HTR-8/SVneo (cell line): ENCODE results near the gene PDE2A.

Source experiments
- DNase-seq: peaks from one replicate; pipeline ENCODE4 v3.0.0; 2011; ENCODE audit warnings: low spot score, mixed read lengths; ENCODE audit not compliant: insufficient read length
- FAIRE-seq: peaks from 2 replicates; lab custom pipeline; 2011; peaks lifted over from hg19 to GRCh38; lab: Jason Lieb, UNC

Gene PDE2A

DNA sequence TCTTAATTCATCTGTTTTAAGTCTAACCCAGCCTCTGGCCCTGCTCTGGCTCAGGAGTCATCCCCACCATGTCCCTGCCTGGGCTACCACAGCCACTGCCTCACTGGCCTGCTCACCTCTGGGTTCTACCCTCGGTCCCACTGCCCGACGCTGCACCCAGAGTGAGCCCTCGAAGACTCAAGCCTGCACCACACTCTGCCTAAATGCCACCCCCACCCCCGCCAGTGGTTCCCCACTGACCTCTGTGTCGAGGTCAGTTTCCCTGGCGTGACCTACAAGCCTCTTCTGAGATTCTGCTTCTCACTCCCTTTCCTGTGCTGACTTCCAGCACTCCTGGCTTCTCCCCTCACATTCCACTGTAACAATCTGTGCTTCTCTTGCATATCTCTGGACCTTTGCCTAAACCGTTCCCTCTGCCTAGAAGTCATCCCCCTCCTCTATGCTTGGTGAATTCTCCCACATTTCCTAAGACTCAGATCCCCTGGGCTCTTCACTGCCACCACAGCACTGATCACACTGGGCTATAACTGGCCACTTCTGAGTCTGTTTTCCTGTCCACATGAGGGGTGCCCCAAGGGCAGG lies 12.5 kb upstream of the PDE2A start:
- FAIRE-seq = no peak

DNA sequence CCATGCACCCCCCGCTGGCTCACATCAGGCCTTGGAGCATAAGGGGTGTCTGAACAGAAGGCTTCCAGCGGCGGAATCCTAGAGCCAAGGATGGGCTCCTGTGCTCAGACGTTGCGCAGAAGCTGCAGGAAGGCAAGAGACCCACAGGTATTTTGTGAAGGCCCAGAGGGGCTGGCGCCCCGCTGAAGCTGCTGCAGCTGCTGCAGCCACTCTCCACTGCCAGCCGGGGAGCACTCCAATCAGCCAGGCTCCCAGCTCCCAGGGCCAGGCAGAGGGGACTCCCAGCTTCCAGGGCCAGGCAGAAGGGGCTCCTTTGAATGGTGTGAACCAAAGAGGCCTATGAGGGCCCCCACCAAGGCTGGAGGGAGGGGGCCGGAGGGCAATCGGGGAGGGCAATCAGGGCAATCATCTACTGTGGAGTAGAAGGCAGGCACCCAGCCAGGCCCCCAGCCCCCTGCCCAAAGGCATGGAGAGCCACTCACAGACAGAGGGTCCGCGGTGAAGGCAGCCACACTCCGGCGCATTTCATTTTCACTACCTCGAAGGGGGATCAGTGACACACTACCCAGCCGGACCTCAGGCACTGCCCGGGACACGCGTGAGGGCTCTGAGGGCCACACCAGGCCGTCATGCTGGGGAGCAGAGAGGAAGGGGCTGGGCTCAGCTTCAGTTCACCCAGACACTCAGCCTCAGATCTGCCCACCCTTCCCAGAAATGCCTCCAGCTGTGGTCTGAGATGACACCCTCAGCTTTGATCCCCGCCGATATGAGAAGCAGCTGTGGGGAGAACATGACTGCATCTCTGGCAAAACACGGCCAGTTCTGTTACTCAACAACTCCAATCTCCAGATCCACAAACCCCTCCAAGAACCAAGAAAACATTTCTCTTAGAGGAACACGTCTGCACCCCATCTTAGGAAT lies 11.6 kb upstream of the PDE2A start:
- FAIRE-seq (no peak), DNase-seq (no peak)

More for the DNA sequence above, 12.5 kb upstream of the PDE2A start:
- DNase-seq = no peak

DNA sequence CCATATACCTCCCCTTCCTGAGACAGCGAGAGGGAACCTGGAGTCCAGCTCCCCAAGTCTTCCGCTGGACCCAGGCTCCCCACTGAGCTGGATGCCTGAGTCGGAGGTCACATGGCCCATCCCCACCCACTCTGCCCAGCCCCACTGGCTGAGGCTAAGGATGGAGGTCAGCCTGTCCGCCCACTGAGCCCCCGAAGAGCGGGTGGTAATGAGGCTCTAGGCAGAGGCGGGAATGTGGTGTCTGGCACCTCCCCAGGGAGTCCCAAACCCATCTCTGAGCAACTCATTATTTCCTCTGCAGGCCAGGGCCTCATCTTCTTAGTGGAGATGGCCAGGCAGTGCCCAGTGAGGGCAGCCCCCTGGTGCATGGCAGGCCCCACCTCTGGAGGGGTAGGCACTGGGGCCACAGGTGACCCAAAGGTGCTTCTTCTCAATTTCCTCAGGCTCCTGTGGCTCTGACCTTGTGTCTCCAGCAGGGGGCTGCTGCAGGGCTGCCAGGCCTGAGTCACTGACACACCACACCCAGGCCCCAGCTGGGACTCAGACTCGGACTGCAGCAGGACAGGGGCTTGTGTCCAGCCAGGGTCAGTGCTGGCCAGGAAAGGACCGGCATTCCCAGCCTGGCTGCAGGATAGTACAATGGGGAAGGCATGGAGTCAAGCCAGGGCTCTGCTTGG lies 10.2 kb upstream of the PDE2A start:
- DNase-seq = peak; percentile 91
- peak; percentile 67 for FAIRE-seq

DNA sequence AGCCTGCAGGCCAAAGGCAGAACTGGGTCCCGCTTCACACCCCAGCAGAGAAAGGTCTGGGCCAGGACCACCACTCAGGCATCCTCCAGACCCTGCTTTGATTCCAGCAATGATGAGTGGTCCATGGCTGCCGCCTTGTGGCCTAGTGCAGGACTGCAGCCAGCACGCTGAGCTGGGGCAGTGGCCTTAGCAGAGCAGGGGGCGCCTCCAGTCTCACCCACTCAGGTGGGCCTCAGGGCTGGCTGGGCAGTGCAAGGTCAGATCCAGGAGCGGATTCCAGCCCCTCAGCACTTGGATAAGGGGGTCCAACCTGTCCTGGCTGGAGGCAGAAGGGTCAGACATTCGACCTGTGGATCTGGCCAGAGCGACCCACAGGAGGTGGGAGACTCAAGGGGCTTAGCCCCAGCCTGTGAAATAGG lies 9.6 kb upstream of the PDE2A start:
- DNase-seq = peak; percentile 86
- peak; percentile 93 for FAIRE-seq

DNA sequence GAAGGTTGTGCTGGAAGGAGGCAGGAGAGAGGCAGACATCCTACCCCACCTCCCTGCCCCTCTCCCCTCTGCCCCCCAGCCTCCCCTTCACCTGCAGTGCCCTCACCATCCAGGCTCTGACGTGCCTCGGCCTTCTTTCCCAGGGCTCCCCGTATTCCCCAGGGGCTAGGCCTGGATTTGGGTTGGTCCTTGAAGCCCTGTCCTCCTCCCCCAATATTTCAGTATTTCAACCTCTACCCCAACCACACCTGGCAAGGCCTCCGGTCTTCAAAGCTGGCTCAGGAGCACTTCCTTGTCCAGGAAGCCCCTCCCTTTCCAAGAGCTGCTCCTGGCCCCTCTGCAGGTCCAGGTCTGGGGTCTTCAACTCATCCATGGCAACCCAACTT lies 8.6 kb upstream of the PDE2A start:
- no peak for FAIRE-seq
- DNase-seq = no peak

DNA sequence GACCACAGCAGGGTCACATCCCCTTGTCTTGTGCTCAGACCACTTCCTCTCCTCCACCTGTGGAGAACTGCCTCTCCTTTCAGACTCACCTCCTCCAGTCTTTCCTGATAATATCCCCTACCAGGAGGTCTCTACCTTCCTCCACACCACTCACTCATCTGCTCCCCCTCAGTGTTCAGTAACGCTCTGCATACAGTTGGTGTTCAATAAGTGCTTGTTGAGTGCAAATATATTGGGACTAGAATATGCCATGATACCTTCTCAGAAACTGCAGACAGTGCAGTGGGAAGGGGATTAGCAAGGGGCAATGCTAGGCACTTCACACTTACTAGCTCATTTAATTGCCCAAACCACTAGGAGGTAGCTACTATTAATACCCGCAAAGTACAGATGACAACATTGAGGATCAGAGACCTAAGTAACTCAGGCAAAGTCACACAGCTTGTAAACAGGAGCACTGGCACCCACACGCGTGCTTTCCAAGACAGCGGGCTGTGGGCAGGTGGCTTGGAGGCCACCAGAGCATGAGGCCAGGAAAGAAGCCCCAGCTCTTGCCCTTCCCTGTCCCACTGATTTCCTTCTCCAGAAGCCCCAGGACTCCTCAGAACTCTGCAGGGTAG lies 8.1 kb upstream of the PDE2A start:
- no peak for FAIRE-seq

DNA sequence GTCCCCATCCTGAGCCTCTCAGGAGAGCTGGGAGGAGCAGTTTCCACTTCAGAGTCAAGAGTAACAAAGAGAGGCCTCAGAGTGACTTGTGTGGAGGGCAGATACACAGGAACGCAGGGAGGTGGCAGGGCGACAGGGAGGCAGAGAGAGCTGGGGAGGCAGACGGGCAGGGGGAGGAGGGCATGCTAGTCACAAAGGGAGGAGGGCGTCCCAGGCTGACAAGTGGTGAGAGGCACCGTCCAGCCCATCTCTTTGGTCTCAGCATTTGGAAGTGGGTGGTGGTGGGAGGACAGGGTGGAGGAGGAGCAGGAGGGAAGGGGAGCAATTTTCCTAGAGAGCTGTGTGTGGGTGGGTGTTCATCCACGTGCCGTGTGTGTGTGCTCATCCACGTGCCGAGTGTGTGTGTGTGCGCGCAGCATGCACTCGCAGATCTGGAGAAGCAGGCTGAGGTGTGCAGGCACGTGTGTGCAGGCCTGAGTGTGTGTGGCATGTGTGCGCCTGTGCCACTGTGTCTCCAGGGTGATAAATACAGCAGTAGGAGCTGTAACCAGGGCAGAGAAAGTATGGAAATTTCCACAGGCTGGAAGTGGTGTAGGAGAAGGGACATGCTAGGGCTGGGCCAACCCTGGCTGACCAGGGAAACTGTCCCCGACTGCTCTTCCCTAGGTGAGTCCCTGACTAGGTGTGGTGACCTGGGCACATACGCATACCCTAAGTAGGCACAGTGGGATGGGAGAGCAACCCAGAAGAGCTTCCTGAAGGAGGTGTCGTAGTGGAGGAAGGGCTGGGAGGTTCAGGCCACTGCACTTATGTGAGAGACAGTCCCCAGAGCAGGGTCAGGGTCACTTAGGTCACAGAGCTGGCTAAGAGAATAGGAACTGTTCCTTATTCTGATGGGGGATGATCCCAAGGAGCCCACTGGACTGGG lies 7.3 kb upstream of the PDE2A start:
- FAIRE-seq (peak; percentile 87), DNase-seq (no peak)

More for the DNA sequence above, 8.1 kb upstream of the PDE2A start:
- no peak for DNase-seq

DNA sequence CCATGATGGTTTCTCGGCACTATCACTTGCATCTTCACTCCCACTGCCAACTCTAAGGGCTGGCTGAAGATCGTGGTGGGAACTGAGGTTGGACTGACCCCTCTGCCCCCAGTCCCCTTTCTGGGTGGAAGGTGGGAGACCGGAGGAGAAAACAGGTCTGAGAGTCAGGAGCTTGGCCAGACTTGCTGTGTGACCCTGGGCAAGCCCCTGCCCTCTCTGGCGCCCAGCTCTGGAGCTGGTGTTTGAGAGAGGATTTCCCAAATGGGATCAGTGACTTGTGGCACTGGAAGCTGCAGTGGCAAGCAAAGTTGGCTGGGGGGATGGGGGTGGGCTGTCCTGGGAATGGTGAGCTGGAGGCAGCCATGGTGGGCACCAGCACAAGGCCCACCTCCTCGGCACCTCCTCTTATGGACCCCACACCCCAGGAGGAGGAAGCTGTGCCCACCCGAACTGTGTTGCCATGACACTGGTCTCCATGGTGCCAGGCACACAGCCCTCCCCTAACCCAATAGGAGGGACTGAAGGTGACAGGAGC lies 6.5 kb upstream of the PDE2A start:
- FAIRE-seq (no peak), DNase-seq (no peak)

DNA sequence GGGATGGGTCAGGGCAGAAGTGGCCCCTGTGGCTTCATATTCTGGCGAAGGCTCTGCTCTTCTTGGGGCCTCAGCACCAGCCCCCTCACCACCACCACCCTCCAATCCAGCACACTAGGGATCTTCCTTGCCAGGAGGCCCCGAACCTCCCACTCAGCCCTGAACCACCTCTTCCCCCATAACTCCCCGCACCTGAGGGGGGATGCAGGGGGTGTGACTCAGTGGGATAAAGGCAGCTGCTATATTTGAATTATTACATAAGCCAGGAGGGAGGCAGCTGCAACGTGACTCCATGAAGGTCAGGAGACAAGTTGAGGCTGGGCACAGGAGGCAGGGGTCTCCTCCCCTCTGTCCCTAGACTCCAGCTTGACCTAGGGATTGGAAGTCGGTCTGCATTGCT lies 5.6 kb upstream of the PDE2A start:
- DNase-seq (no peak), FAIRE-seq (no peak)

DNA sequence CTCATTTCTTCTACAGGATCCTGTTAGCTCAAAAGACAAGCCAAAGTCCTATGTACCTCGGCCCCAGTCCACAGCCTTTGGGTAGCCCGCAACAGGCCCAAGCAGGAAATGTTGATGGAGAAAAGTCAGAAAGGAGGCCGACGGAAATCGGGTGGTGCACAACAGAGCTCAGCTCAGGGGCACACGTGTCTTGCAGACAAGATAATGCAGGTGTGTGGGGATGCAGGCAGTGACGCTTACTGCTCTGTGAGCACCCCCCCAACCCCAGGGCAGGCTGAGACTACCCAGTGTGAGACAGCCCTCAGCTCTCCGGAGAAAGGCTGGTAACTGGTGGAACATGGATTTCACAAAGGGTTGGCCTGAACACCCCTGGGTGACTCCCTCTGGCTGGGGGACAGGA lies 4.3 kb upstream of the PDE2A start:
- FAIRE-seq (no peak), DNase-seq (no peak)

DNA sequence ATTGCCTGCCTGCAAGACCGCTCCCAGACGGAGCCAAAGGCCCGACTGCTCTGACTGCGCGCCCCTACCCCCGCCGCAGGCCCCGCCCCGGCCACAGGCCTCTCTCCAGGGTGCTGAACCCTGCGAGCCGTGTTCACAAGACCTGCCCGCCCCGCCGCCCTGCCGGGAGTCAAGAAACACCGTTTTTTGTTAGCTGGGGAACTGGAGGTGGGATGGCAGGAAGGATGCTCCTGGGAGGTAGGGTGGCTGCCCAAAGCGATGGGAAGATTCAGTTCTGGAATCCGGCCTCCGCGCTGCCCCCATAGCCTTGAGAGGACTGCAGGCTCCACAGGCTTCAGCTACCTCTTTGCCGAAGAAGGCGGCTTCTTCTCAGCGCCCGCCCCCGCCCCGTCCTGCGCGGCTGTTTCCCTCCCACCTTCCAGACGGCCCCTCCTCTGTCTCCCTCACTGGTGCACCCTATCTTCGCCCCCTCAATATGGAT lies 2.7 kb upstream of the PDE2A start:
- FAIRE-seq (no peak), DNase-seq (peak; percentile 79)

DNA sequence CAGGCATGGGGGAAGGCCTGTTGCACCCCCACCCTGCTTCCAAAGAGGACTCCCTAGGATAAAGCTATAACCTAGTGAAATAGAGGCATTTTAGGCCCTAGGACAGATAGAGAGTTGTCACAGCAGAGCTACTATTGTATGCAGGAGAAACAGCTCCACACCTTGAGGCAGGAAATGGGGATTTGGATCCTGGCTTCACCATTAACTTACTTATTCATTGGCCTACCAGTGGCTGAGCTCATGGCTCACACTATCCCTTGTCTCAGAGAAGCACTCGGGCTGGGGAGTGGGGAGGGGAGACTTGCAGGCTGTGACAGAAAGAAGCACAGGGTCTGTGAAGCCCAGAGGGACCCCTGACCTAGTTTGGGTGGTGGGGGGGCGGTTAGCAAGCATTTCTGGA lies 999 bp upstream of the PDE2A start:
- no peak for FAIRE-seq
- no peak for DNase-seq

DNA sequence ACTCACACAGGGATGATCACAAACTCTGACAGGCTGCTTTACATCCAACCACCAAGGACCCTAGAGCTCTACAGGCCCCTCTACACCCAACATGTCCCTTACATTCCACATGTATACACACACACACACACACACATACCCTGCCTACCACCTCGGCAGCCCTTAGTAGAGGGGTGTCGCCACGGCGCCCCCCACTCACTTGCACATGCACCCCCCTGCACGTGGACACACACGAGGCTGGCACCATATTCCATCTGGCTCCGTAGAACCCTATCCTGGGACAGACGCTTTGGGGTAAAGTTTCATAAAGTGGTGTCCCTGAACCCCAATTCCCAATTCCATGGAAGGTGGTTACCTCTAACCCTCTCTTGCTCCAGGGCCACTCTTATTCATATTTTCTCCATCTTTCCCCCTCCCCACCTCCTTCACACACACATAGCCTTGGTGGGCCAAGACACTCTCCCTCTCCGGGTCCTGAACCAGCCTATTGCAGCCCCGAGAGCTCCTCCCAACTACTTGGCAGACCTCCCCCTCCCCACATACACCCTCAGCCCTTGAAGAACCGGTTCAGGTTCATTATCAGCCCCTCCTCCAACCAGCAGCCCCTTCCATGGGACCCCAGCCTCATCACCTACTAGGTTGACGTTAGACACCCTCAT lies 809 bp downstream of the PDE2A start:
- DNase-seq = no peak

DNA sequence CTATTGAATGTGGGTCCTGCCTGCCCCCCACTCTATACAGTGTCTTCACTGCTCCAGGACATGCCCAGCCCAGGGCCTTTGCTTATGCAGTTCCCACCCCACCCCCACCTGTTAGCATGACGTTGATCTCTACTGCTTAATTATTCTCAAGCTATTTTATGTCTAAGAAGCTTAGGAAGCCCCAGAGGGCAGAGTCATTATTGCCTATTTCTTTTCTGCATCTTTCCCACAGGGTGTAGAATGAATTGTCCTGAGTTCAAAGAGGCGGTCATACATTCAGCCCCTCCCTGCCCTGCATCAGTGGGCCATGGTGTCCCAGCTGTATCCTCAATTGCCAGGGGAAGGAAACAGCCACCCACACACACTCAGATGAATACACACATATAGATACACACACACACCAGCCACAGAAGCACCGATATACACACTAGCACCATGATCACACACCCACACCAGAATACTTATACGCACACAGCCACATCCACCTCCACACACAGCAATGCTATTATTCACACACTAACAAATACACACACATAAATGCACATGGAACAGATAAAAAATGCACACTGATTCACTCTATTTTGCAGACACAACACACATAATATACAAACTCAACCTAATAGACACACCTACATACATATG lies 1.5 kb downstream of the PDE2A start:
- DNase-seq (no peak), FAIRE-seq (peak; percentile 86)

More for the DNA sequence above, 809 bp downstream of the PDE2A start:
- FAIRE-seq = peak; percentile 4

DNA sequence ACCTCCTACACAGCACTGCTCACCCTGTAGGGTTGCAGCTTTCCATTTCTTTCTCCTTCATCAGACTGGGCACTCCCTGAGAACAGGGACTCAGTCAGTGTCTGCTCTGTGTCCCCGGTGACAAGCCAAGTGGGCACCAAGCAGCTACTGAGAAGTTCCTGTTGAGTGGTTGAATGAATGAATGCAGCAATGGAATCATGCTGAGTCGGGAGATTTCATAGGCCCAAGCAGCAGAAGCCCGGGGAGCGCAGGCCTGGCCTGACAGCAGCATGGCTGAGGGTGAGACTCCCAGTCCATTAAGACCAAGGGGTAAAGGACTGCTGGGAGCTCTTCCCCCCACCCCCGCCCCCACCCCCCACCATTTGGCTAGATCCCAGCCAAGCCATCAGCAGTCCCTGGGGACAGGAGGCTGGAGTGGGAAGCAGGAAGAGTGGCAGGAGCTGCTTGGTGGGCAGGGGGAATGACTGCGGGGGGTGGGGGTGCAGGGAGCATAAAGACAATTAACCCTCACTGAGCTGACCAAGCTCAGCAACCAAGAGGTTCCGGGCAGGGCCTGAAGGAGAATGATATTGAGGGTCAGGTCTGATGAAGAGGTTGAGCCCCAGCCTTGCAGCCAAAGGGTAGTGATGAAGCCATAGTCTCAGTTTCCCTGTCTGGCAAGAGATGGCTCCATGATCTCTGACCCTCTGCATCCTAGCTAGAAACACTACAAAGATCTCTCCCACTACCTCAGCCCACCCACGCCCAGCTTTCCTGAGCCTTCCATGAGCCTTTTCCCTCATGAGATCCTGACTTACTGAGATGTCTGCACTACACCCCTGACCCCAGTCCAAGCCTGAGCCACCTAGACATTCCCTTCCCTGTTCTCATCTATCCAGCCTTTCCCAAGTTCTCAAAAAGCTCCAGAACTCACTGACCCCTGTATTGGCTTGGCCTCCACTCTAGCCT lies 2.8 kb downstream of the PDE2A start:
- no peak for FAIRE-seq
- DNase-seq = no peak

DNA sequence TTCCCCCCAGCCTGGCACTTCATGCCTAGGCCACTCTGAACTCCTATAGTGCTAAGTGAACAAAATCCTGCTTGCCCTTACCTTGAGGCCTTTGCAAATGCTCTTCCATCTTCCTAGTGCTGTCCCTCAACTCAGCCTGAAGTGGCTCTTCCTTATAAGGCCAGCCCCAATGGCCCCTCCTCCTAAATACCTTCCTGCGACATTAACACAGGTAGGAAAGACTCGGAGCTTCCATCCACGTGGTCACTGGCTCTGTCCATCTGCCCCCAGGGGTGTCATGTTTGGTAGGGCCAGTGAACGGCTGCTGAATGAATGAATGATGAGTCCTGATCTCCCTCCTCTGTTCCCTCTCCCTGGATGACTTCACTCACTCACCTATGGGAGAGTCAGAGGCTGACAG lies 4.2 kb downstream of the PDE2A start:
- FAIRE-seq (no peak), DNase-seq (no peak)

DNA sequence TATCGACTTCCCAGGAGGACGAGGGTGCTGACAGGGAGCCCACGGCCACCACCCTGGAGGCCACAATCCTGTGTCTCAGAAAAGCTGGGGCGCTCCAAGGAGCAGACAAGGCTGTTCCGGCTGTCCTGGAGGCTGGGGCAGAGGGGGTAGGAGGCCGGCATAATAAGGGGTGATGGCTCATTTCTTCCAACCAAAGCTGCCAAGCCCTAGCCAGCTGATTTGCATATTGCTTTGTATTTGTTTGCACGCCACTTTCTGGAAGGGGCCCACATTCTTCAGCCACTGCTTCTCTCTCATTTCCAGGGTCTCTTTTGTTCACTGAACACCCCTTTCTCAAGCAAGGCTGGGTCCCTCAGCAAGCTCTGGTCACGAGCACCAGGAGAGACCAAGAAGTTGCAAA lies 4.7 kb downstream of the PDE2A start:
- no peak for FAIRE-seq

More for the DNA sequence above, 4.7 kb downstream of the PDE2A start:
- no peak for DNase-seq
